Measurements from ENCODE around the gene AIF1L.

- TF ChIP-seq CTCF (conservative IDR thresholded peaks at IDR 0.05; ENCODE audit: low read depth, low read length) (no peak), MAFK (IDR thresholded peaks at IDR 0.05; ENCODE audit: low read depth, low read length) (no peak)
Observed at GRCh38 chr9:131111854-131112311, 15.6 kb downstream of the AIF1L start.

Data from IMR-90 (cell line).